ENCODE results near the gene VEZT.
"Not testable (repeated sequence)": the region's sequence is repeated elsewhere in the genome, so short reads cannot be mapped to it uniquely, and the experiment has no call there.

- TF ChIP-seq POLR2A (IDR thresholded peaks at IDR 0.05; ENCODE audit: low read length); GATA1 (IDR thresholded peaks at IDR 0.05; ENCODE audit: low read depth, low read length): not testable (repeated sequence)
Measured at GRCh38 chr12:95324246-95324645, 106.6 kb downstream of the VEZT start.
